Activated B cell treated with CpG ODN at 0.5 μM for 24 hours (primary cell): ENCODE measurements around the gene PHF14. TPM values are rescaled to one million over a fixed set of nuclear protein-coding genes. Genes with fewer than 3 reads are reported as not detected.
A peak's percentile ranks its signal among the peaks of the same experiment; 100 is the strongest.
"Not testable (repeated sequence)": the region's sequence is repeated elsewhere in the genome, so short reads cannot be mapped to it uniquely, and the experiment has no call there.

ENCODE experiments used
- ATAC-seq: fragments of 200-7000 bp; cut with Tn5 transposase; one replicate; pipeline ENCODE4 v1.10.0; 2021; ENCODE audit warnings: low read depth, mild to moderate bottlenecking, moderate library complexity
- CTCF ChIA-PET: fragments of 350-600 bp; sonication (Branson Sonifier 250); formaldehyde crosslinking; loops from one replicate; lab custom pipeline; 2021; ENCODE audit warnings: antibody characterized with exemption; lab: Charles Lee
- POLR2A ChIA-PET: fragments of 350-600 bp; sonication (Branson Sonifier 250); formaldehyde crosslinking; loops from one replicate; lab custom pipeline; 2021; ENCODE audit warnings: antibody characterized with exemption; lab: Charles Lee
- DNase-seq: peaks from one replicate; pipeline ENCODE4 v3.0.0; 2022
- H3K27ac Mint-ChIP-seq: one replicate; pipeline ENCODE4 v1.8.0; 2020; ENCODE audit warnings: mixed read lengths
- H3K27me3 Mint-ChIP-seq: one replicate; pipeline ENCODE4 v1.8.0; 2021; ENCODE audit warnings: mixed read lengths
- H3K36me3 Mint-ChIP-seq: one replicate; pipeline ENCODE4 v1.8.0; 2021; ENCODE audit warnings: low read depth, mixed read lengths
- H3K4me1 Mint-ChIP-seq: one replicate; pipeline ENCODE4 v1.8.0; 2021; ENCODE audit warnings: mixed read lengths
- H3K4me3 Mint-ChIP-seq: one replicate; pipeline ENCODE4 v1.8.0; 2020; ENCODE audit warnings: mild to moderate bottlenecking, mixed read lengths
- H3K9me3 Mint-ChIP-seq: one replicate; pipeline ENCODE4 v1.8.0; 2020; ENCODE audit warnings: mixed read lengths
- CTCF ChIP-seq: fragments of 200-600 bp; IDR thresholded peaks from one replicate; pipeline ENCODE4 v1.8.0; 2022; ENCODE audit warnings: antibody characterized with exemption, mild to moderate bottlenecking
- intact Hi-C: fragments of 100-400 bp; cut with micrococcal nuclease; formaldehyde crosslinking; loops from one replicate; pipeline ENCODE4 v1.15.1; 2024
- total RNA-seq: library from RNA; stranded (reverse); gene quantifications from 2 replicates; pipeline ENCODE4 v1.2.3, GENCODE V29; 2022

Gene PHF14
- total RNA-seq, 1 donor from 2014 or later, result 38.2 TPM

- DNase-seq, result no peak
- peaks cover 41% of the 10 kb centered on the region for H3K4me1 Mint-ChIP-seq
- ChIA-PET CTCF (no interaction called here), POLR2A (no interaction called here)
- H3K27ac Mint-ChIP-seq, result peak overlapping the region; percentile 10
- TF ChIP-seq CTCF, result no peak
- H3K27me3 Mint-ChIP-seq, result peaks cover 5% of the 10 kb centered on the region
- intact Hi-C loops, result no loop called here
- ATAC-seq, result no peak
- H3K9me3 Mint-ChIP-seq, result peaks cover 2% of the 10 kb centered on the region
- H3K36me3 Mint-ChIP-seq, result peaks cover 26% of the 10 kb centered on the region
- peak overlapping the region; percentile 93 for H3K4me3 Mint-ChIP-seq
These were observed 1.5 kb upstream of the PHF14 start for GRCh38 chr7:10972174-10972573.

GRCh38 chr7:10973942-10974911 lies 555 bp downstream of the PHF14 start:
- no peak for TF ChIP-seq CTCF
- ATAC-seq (peak; percentile 18), DNase-seq (no peak)
- Mint-ChIP-seq H3K4me3 (peak overlapping the region; percentile 93), H3K9me3 (peaks cover 2% of the 10 kb centered on the region), H3K27me3 (peaks cover 3% of the 10 kb centered on the region), H3K36me3 (peaks cover 26% of the 10 kb centered on the region), H3K27ac (peak overlapping the region; percentile 95), H3K4me1 (peaks cover 48% of the 10 kb centered on the region)
- intact Hi-C loops, result loop anchor here (1.0 kb wide), 2 partner anchors 34 to 1712 kb away; a partner anchor contains a TSS
- ChIA-PET CTCF (interaction anchor here (2.7 kb wide), 1 partner anchor 34 kb away, joined by 15 read pairs; a partner anchor contains a TSS), POLR2A (interaction anchor here (0.6 to 5.0 kb wide), 3 partner anchors 24 to 47 kb away, joined by 3 to 102 read pairs (median 3); a partner anchor contains a TSS)

- ChIA-PET POLR2A (interaction anchor here (1.2 to 5.0 kb wide), 2 partner anchors 22 to 37 kb away, joined by 4 to 102 read pairs; a partner anchor contains a TSS), CTCF (no interaction called here)
- Mint-ChIP-seq H3K9me3 (peaks cover 2% of the 10 kb centered on the region), H3K27me3 (no peaks in the 10 kb centered on the region), H3K27ac (peak overlapping the region; percentile 47), H3K4me1 (peaks cover 64% of the 10 kb centered on the region), H3K36me3 (peaks cover 29% of the 10 kb centered on the region), H3K4me3 (no peak overlapping the region)
- ATAC-seq (no peak), DNase-seq (no peak)
- no peak for TF ChIP-seq CTCF
- intact Hi-C loops, result no loop called here
These were observed 3.4 kb downstream of the PHF14 start for GRCh38 chr7:10977113-10977512.

GRCh38 chr7:10981317-10981716 lies 7.6 kb downstream of the PHF14 start:
- no peak overlapping the region for H3K27ac Mint-ChIP-seq
- ATAC-seq (no peak), DNase-seq (no peak)
- TF ChIP-seq CTCF, result no peak
- no peak overlapping the region for H3K4me3 Mint-ChIP-seq
- intact Hi-C loops, result no loop called here
- CTCF ChIA-PET, result no interaction called here
- no peaks in the 10 kb centered on the region for H3K27me3 Mint-ChIP-seq
- H3K4me1 Mint-ChIP-seq, result peaks cover 31% of the 10 kb centered on the region
- H3K9me3 Mint-ChIP-seq, result peaks cover 2% of the 10 kb centered on the region
- POLR2A ChIA-PET, result no interaction called here
- H3K36me3 Mint-ChIP-seq, result peaks cover 27% of the 10 kb centered on the region

- POLR2A ChIA-PET, ATAC-seq, H3K4me1 Mint-ChIP-seq, DNase-seq, H3K4me3 Mint-ChIP-seq, H3K27ac Mint-ChIP-seq, intact Hi-C loops, H3K9me3 Mint-ChIP-seq, H3K27me3 Mint-ChIP-seq, CTCF ChIA-PET: not testable (repeated sequence)
- H3K36me3 Mint-ChIP-seq, result peaks cover 47% of the 10 kb centered on the region
These were observed 17.1 kb downstream of the PHF14 start for GRCh38 chr7:10990748-10991147.

- CTCF ChIA-PET, intact Hi-C loops, H3K9me3 Mint-ChIP-seq, H3K27ac Mint-ChIP-seq, DNase-seq, H3K4me3 Mint-ChIP-seq, H3K27me3 Mint-ChIP-seq, ATAC-seq, POLR2A ChIA-PET: not testable (repeated sequence)
- Mint-ChIP-seq H3K4me1 (peaks cover 26% of the 10 kb centered on the region), H3K36me3 (peaks cover 41% of the 10 kb centered on the region)
These were observed 22.0 kb downstream of the PHF14 start for GRCh38 chr7:10995482-10996166.
